Neutrophil (primary cell): ENCODE data around the gene SHKBP1.
"Not testable (repeated sequence)": the region's sequence is repeated elsewhere in the genome, so short reads cannot be mapped to it uniquely, and the experiment has no call there.

Experiments
- H3K27ac ChIP-seq: fragments of 200-600 bp; sonication (generic); 2 replicates; pipeline ENCODE4 v1.5.1; 2016; ENCODE audit warnings: mild to moderate bottlenecking, moderate library complexity
- H3K27me3 ChIP-seq: fragments of 200-600 bp; sonication (generic); 2 replicates; pipeline ENCODE4 v1.6.0; 2016; ENCODE audit warnings: mild to moderate bottlenecking
- H3K36me3 ChIP-seq: fragments of 200-600 bp; sonication (generic); 2 replicates; pipeline ENCODE4 v1.5.1; 2017
- H3K4me1 ChIP-seq, 2 experiments: fragments of 200-600 bp in 1 of 2; sonication (generic) in 1 of 2; 1 replicate in 1 of 2; 2 replicates in 1 of 2; pipeline versions ENCODE4 v1.5.1 to v1.6.1; 2013 to 2016; ENCODE audit warnings: low read depth in 1 of 2, low read length in 1 of 2, mild to moderate bottlenecking in 1 of 2, moderate library complexity in 1 of 2; ENCODE audit not compliant: control insufficient read depth in 1 of 2, insufficient read depth in 1 of 2
- H3K4me3 ChIP-seq, 2 experiments: fragments of 200-600 bp in 1 of 2; sonication (generic) in 1 of 2; 1 replicate in 1 of 2; 2 replicates in 1 of 2; pipeline ENCODE4 v1.5.1; 2013 to 2016; ENCODE audit warnings: low read depth in 1 of 2, low read length in 1 of 2, mild to moderate bottlenecking in 1 of 2, moderate library complexity in 1 of 2
- H3K9me3 ChIP-seq: fragments of 200-600 bp; sonication (generic); 2 replicates; pipeline ENCODE4 v1.5.1; 2016
- CTCF ChIP-seq: fragments of 200-600 bp; sonication (generic); IDR thresholded peaks from 2 replicates; pipeline ENCODE4 v1.5.1; 2016; ENCODE audit warnings: antibody characterized with exemption

The SHKBP1 gene

GRCh38 chr19:40543029-40543597 is 33.6 kb upstream of the SHKBP1 start:
- Histone ChIP-seq H3K4me3 (no peak overlapping the region), H3K9me3 (no peaks in the 10 kb centered on the region), H3K27me3 (peaks cover 73% of the 10 kb centered on the region), H3K36me3 (no peaks in the 10 kb centered on the region), H3K4me1 (no peaks in the 10 kb centered on the region), H3K27ac (no peak overlapping the region)
- TF ChIP-seq CTCF: no peak

GRCh38 chr19:40546153-40546841 is 30.4 kb upstream of the SHKBP1 start:
- H3K4me3 ChIP-seq, H3K36me3 ChIP-seq, H3K27ac ChIP-seq, H3K9me3 ChIP-seq, H3K4me1 ChIP-seq: not testable (repeated sequence)
- H3K27me3 ChIP-seq: peaks cover 83% of the 10 kb centered on the region

GRCh38 chr19:40547190-40547589 is 29.5 kb upstream of the SHKBP1 start:
- not testable (repeated sequence) for H3K27ac ChIP-seq, H3K4me3 ChIP-seq, H3K36me3 ChIP-seq, H3K9me3 ChIP-seq, H3K4me1 ChIP-seq
- peaks cover 83% of the 10 kb centered on the region for H3K27me3 ChIP-seq

GRCh38 chr19:40547836-40548235 is 28.8 kb upstream of the SHKBP1 start:
- no peaks in the 10 kb centered on the region for H3K36me3 ChIP-seq
- H3K4me1 ChIP-seq: no peaks in the 10 kb centered on the region
- no peak overlapping the region for H3K4me3 ChIP-seq
- H3K9me3 ChIP-seq: no peaks in the 10 kb centered on the region
- TF ChIP-seq CTCF: no peak
- no peak overlapping the region for H3K27ac ChIP-seq
- peaks cover 85% of the 10 kb centered on the region for H3K27me3 ChIP-seq

- H3K9me3 ChIP-seq: no peaks in the 10 kb centered on the region
- no peaks in the 10 kb centered on the region for H3K36me3 ChIP-seq
- H3K27ac ChIP-seq: no peak overlapping the region
- peak; percentile 13 for TF ChIP-seq CTCF
- no peak overlapping the region for H3K4me3 ChIP-seq
- no peaks in the 10 kb centered on the region for H3K4me1 ChIP-seq
- peaks cover 90% of the 10 kb centered on the region for H3K27me3 ChIP-seq
Observed at GRCh38 chr19:40549007-40549708, 27.5 kb upstream of the SHKBP1 start.

- no peaks in the 10 kb centered on the region for H3K4me1 ChIP-seq
- no peak overlapping the region for H3K4me3 ChIP-seq
- H3K36me3 ChIP-seq: no peaks in the 10 kb centered on the region
- no peaks in the 10 kb centered on the region for H3K9me3 ChIP-seq
- no peak overlapping the region for H3K27ac ChIP-seq
- peaks cover 97% of the 10 kb centered on the region for H3K27me3 ChIP-seq
- TF ChIP-seq CTCF: no peak
Observed at GRCh38 chr19:40550951-40551350, 25.7 kb upstream of the SHKBP1 start.
